ENCODE measurements around the gene UBE2L3. TPM values are rescaled to one million over a fixed set of nuclear protein-coding genes. Genes with fewer than 3 reads are reported as not detected.
A peak's percentile ranks its signal among the peaks of the same experiment; 100 is the strongest.

Gene UBE2L3
- total RNA-seq, 1 experiment from 2014 or later, result 44.2 TPM

- H3K36me3 Mint-ChIP-seq (ENCODE audit: insufficient read depth, unreplicated experiment), result peaks cover 67% of the 10 kb centered on the region
- no TSS peak for BruUV-seq (replicated peaks)
- peaks cover 26% of the 10 kb centered on the region for H3K4me1 Mint-ChIP-seq (ENCODE audit: insufficient read depth, unreplicated experiment)
- TF ChIP-seq CTCF (IDR thresholded peaks at IDR 0.05; ENCODE audit: unreplicated experiment), result no peak
- no peak for DNase-seq (ENCODE audit: unreplicated experiment)
- intact Hi-C loops (cut with micrococcal nuclease), result no loop called here
- no peak overlapping the region for H3K27ac Mint-ChIP-seq (ENCODE audit: low read depth, unreplicated experiment)
- no peaks in the 10 kb centered on the region for H3K27me3 Mint-ChIP-seq (ENCODE audit: insufficient read depth, unreplicated experiment)
- ChIA-PET CTCF (interaction anchor here (0.6 kb wide), 1 partner anchor 34 kb away, joined by 3 read pairs; no protein-coding TSS in a partner anchor), POLR2A (interaction anchor here (1.0 to 1.4 kb wide), 3 partner anchors 15 to 38 kb away, joined by 3 to 4 read pairs (median 3); partner anchors contain the start of gene SDF2L1)
- no peak overlapping the region for H3K4me3 Mint-ChIP-seq (ENCODE audit: unreplicated experiment)
- H3K9me3 Mint-ChIP-seq (ENCODE audit: unreplicated experiment), result no peaks in the 10 kb centered on the region
Measured at GRCh38 chr22:21621025-21621424, 53.5 kb downstream of the UBE2L3 start.

DNA sequence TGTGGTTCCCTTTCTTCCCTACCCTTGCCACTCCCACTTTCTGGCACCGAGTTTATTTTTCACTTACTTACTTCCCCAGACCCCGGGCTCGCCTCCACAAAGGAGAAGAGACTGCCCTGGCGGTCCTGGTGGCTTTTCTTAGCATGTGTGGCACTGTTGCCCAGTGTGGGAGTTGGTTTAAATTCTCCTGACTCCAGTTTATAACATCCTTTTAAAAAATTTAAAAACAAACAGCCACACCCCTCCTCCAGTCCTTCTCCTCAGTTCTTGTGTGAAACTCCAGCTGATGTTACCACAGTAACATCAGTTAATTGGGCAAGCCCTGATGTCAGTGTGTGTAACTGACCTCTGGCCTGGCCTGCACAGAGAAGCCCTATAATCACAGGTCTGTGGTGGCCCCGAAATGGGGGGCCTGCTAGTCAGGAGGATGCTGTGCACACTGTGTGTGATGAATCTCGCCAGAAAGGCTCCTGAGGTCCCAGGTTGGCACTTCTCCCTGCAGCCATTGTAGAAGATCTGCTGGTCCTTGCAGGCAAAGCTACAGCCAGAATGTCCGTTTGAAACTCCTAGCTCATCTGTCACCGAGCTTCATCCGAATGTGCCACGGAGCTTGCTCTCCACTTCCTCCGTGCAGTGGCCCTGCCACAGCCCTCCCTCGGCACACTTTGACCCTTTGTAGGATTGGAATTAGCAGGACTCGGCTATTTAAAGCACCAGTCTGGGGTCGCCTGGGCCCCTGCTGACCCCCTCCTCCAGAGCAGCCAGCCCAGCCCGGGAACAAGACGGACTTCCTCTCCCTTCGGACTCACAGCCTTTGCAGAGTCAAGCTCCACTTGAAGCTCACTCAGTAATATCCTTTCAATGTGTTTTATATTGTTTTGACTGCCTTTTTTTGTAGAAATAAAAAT is 54.8 kb downstream of the UBE2L3 start:
- Mint-ChIP-seq H3K27ac (ENCODE audit: low read depth, unreplicated experiment) (peak overlapping the region; percentile 64), H3K4me1 (ENCODE audit: insufficient read depth, unreplicated experiment) (peaks cover 34% of the 10 kb centered on the region), H3K4me3 (ENCODE audit: unreplicated experiment) (no peak overlapping the region), H3K27me3 (ENCODE audit: insufficient read depth, unreplicated experiment) (no peaks in the 10 kb centered on the region), H3K36me3 (ENCODE audit: insufficient read depth, unreplicated experiment) (peaks cover 69% of the 10 kb centered on the region), H3K9me3 (ENCODE audit: unreplicated experiment) (no peaks in the 10 kb centered on the region)
- BruUV-seq (replicated peaks), result TSS peak; percentile 32
- ChIA-PET POLR2A (interaction anchor here (2.2 kb wide), 1 partner anchor 8 kb away, joined by 7 read pairs; no protein-coding TSS in a partner anchor), CTCF (interaction anchor here (0.6 to 1.3 kb wide), 3 partner anchors 10 to 25 kb away, joined by 4 read pairs; no protein-coding TSS in a partner anchor)
- intact Hi-C loops (cut with micrococcal nuclease), result no loop called here
- no peak for DNase-seq (ENCODE audit: unreplicated experiment)
- no peak for TF ChIP-seq CTCF (IDR thresholded peaks at IDR 0.05; ENCODE audit: unreplicated experiment)

GRCh38 chr22:21622919-21623647 is 55.6 kb downstream of the UBE2L3 start:
- H3K27ac Mint-ChIP-seq (ENCODE audit: low read depth, unreplicated experiment), result peak overlapping the region; percentile 64
- no peak for TF ChIP-seq CTCF (IDR thresholded peaks at IDR 0.05; ENCODE audit: unreplicated experiment)
- no peak for DNase-seq (ENCODE audit: unreplicated experiment)
- H3K4me3 Mint-ChIP-seq (ENCODE audit: unreplicated experiment), result no peak overlapping the region
- ChIA-PET CTCF (interaction anchor here (0.6 to 1.3 kb wide), 2 partner anchors 21 to 46 kb away, joined by 4 to 5 read pairs; no protein-coding TSS in a partner anchor), POLR2A (interaction anchor here (2.2 kb wide), 1 partner anchor 9 kb away, joined by 7 read pairs; no protein-coding TSS in a partner anchor)
- no TSS peak for BruUV-seq (replicated peaks)
- intact Hi-C loops (cut with micrococcal nuclease), result no loop called here
- H3K36me3 Mint-ChIP-seq (ENCODE audit: insufficient read depth, unreplicated experiment), result peaks cover 77% of the 10 kb centered on the region
- no peaks in the 10 kb centered on the region for H3K27me3 Mint-ChIP-seq (ENCODE audit: insufficient read depth, unreplicated experiment)
- H3K9me3 Mint-ChIP-seq (ENCODE audit: unreplicated experiment), result no peaks in the 10 kb centered on the region
- H3K4me1 Mint-ChIP-seq (ENCODE audit: insufficient read depth, unreplicated experiment), result peaks cover 34% of the 10 kb centered on the region

GRCh38 chr22:21623648-21623970 is 56.1 kb downstream of the UBE2L3 start:
- ChIA-PET CTCF (interaction anchor here (0.6 to 1.3 kb wide), 3 partner anchors 20 to 47 kb away, joined by 3 to 5 read pairs (median 4); no protein-coding TSS in a partner anchor), POLR2A (interaction anchor here (2.2 kb wide), 1 partner anchor 10 kb away, joined by 7 read pairs; no protein-coding TSS in a partner anchor)
- H3K27me3 Mint-ChIP-seq (ENCODE audit: insufficient read depth, unreplicated experiment), result no peaks in the 10 kb centered on the region
- peaks cover 78% of the 10 kb centered on the region for H3K36me3 Mint-ChIP-seq (ENCODE audit: insufficient read depth, unreplicated experiment)
- peaks cover 34% of the 10 kb centered on the region for H3K4me1 Mint-ChIP-seq (ENCODE audit: insufficient read depth, unreplicated experiment)
- no TSS peak for BruUV-seq (replicated peaks)
- H3K4me3 Mint-ChIP-seq (ENCODE audit: unreplicated experiment), result no peak overlapping the region
- no peak for TF ChIP-seq CTCF (IDR thresholded peaks at IDR 0.05; ENCODE audit: unreplicated experiment)
- no peak overlapping the region for H3K27ac Mint-ChIP-seq (ENCODE audit: low read depth, unreplicated experiment)
- no peak for DNase-seq (ENCODE audit: unreplicated experiment)
- no peaks in the 10 kb centered on the region for H3K9me3 Mint-ChIP-seq (ENCODE audit: unreplicated experiment)
- intact Hi-C loops (cut with micrococcal nuclease), result no loop called here
